HepG2 (cell line): ENCODE results near the gene ENTREP3. TPM values are rescaled to one million over a fixed set of nuclear protein-coding genes. Genes with fewer than 3 reads are reported as not detected.

Experiments used
- CENPX ChIP-seq: sonication (generic); formaldehyde crosslinking; IDR thresholded peaks from 2 replicates; pipeline ENCODE4 v1.9.0; 2021; ENCODE audit warnings: mild to moderate bottlenecking, missing genetic modification reagents, moderate library complexity
- FOXC1 ChIP-seq: sonication (generic); formaldehyde crosslinking; IDR thresholded peaks from 2 replicates; pipeline ENCODE4 v1.8.0; 2022; ENCODE audit warnings: mild to moderate bottlenecking, missing genetic modification reagents, borderline replicate concordance
- GATA4 ChIP-seq: sonication (generic); IDR thresholded peaks from 2 replicates; pipeline ENCODE4 v1.6.1; 2016; ENCODE audit warnings: antibody characterized with exemption, low read depth, borderline replicate concordance
- HMG20A ChIP-seq: IDR thresholded peaks from 2 replicates; pipeline ENCODE4 v1.6.1; 2016; ENCODE audit warnings: borderline replicate concordance
- KDM1A ChIP-seq: IDR thresholded peaks from 2 replicates; pipeline ENCODE4 v1.6.1; 2016; ENCODE audit warnings: missing compliant biosample characterization
- KDM5A ChIP-seq: fragments of 200-600 bp; sonication (generic); IDR thresholded peaks from 2 replicates; pipeline ENCODE4 v1.7.0; 2018; ENCODE audit warnings: antibody characterized with exemption, mild to moderate bottlenecking, low read length, borderline replicate concordance
- MED1 ChIP-seq: sonication (generic); formaldehyde crosslinking; IDR thresholded peaks from 2 replicates; pipeline ENCODE4 v1.4.0; 2020; ENCODE audit warnings: missing genetic modification reagents
- NFKB2 ChIP-seq: sonication (generic); formaldehyde crosslinking; IDR thresholded peaks from 2 replicates; pipeline ENCODE4 v1.4.0; 2020; ENCODE audit warnings: missing genetic modification reagents, borderline replicate concordance
- PRMT3 ChIP-seq: sonication (generic); formaldehyde crosslinking; IDR thresholded peaks from 2 replicates; pipeline ENCODE4 v1.8.1; 2022; ENCODE audit warnings: low read depth, mild to moderate bottlenecking, moderate library complexity, missing genetic modification reagents, borderline replicate concordance
- SMC3 ChIP-seq: IDR thresholded peaks from 2 replicates; pipeline ENCODE4 v1.6.1; 2011; ENCODE audit warnings: low read length, improper control_type of control experiment
- ZBTB43 ChIP-seq: sonication (generic); formaldehyde crosslinking; conservative IDR thresholded peaks from 2 replicates; pipeline ENCODE4 v1.4.0; 2020; ENCODE audit warnings: missing genetic modification reagents
- ZFY ChIP-seq: sonication (generic); formaldehyde crosslinking; IDR thresholded peaks from 2 replicates; pipeline ENCODE4 v1.4.0; 2020; ENCODE audit warnings: missing genetic modification reagents
- ZNF136 ChIP-seq: sonication (generic); formaldehyde crosslinking; IDR thresholded peaks from 2 replicates; pipeline ENCODE4 v1.8.1; 2022; ENCODE audit warnings: low read depth, mild to moderate bottlenecking, moderate library complexity, missing genetic modification reagents
- ZNF205 ChIP-seq: IDR thresholded peaks from 2 replicates; pipeline ENCODE4 v1.6.1; 2018; ENCODE audit warnings: missing biosample characterization, missing genetic modification reagents
- ZNF280D ChIP-seq: sonication (generic); formaldehyde crosslinking; IDR thresholded peaks from 2 replicates; pipeline ENCODE4 v1.5.1; 2020; ENCODE audit warnings: mild to moderate bottlenecking, missing genetic modification reagents
- ZNF75D ChIP-seq: sonication (generic); formaldehyde crosslinking; IDR thresholded peaks from 2 replicates; pipeline ENCODE4 v1.8.1; 2023; ENCODE audit warnings: missing genetic modification reagents, mild to moderate bottlenecking, borderline replicate concordance
- ZNF781 ChIP-seq: sonication (generic); formaldehyde crosslinking; IDR thresholded peaks from 2 replicates; pipeline ENCODE4 v1.5.1; 2020; ENCODE audit warnings: borderline replicate concordance, mild to moderate bottlenecking, missing genetic modification reagents; ENCODE audit errors: not compliant biosample characterization
- ZNF839 ChIP-seq: sonication (generic); formaldehyde crosslinking; IDR thresholded peaks from 2 replicates; pipeline ENCODE4 v1.4.0; 2020; ENCODE audit warnings: missing genetic modification reagents, mild to moderate bottlenecking, borderline replicate concordance
- polyA plus RNA-seq, 8 experiments: library from polyadenylated mRNA; depleted of rRNA in 3 of 8; stranded (reverse) in 7 of 8; unstranded in 1 of 8; fragments of >200 nt; fragmentation: Illumina TruSeq in 4 of 8; extraction: Trizol in 4 of 8; gene quantifications; 2 replicates each; pipeline versions ENCODE4 v1.2.1 to v1.2.3, GENCODE V29; 2011 to 2016; ENCODE audit warnings: low read depth in 4 of 8, missing spikeins in 1 of 8, mixed read lengths in 1 of 8; ENCODE audit not compliant: insufficient read depth in 1 of 8
- total RNA-seq, 5 experiments: library from RNA; depleted of rRNA; stranded (reverse); fragments of >200 nt; fragmentation: Illumina TruSeq; extraction: Trizol; gene quantifications; 2 replicates each; pipeline ENCODE4 v1.2.3, GENCODE V29; 2016; ENCODE audit warnings: low read depth in 1 of 5
- TF ChIP-seq, protein P1 (sequence below): IDR thresholded peaks from 2 replicates; pipeline ENCODE4 v1.6.1; 2016; ENCODE audit warnings: missing compliant biosample characterization, missing genetic modification reagents, borderline replicate concordance
- TF ChIP-seq, protein P2 (sequence below): sonication (generic); formaldehyde crosslinking; IDR thresholded peaks from 2 replicates; pipeline ENCODE4 v1.4.0; 2020; ENCODE audit warnings: missing genetic modification reagents

ENTREP3 gene
- total and polyA plus RNA-seq, 2 of the 13 experiments (the other 11 are each of a cell fraction or from before 2014, with no cell fraction given), result 4.1 to 9.9 TPM

DNA sequence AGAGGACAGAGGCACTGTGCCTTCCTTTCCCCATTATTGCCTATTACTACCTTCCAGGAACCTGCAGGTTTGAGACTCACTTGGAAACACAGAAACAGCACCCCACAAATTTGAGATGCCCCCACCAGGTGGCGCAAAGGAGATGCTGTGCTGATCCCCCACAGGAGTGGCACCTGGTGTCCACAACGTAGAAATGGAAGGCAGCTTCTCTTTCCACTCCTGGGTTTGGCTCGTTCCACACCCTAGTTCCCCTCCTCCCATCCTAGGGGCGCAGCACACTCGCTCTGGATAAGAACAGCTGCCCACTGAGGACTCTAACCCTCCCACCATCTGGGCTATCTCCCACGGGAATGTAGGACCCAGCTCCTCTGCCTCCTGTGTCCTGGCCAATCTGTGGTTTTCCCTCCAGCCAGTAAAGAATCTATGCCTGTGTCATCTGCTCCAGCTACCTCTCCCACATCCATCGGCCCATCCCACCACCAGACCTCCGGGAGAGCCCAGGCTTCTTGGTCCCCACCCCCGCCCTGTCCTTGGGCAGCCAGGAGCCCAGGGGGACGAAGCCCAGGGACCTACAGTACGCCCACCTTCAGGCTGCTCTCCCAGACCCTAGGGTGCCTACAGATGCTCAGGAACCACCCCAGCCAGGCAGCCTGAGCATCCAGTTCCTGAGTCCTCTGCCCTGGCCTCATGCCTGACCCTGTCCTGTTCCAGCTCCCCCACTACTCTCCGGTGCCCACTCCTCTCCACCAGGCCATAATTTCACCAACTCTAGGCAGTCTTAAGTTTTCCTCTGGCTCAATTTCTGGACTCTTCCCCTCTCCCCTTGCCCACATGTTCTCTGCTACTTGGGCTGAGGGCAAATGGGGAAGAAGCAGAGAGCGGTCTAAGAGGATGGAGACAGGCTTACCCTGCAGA, 48.1 kb downstream of the ENTREP3 start (continued):
- TF ChIP-seq KDM5A (no peak), ZNF839 (CRISPR knock-in tag) (no peak), MED1 (CRISPR knock-in tag) (0 out of 2 replicates have a peak, but pooled peaks have one; percentile 26), GATA4 (no peak), SMC3 (peak; percentile 95), CENPX (CRISPR knock-in tag) (no peak), ZFY (no peak), ZNF205 (no peak), ZBTB43 (CRISPR knock-in tag) (no peak), KDM1A (CRISPR knock-in tag) (no peak), NFKB2 (CRISPR knock-in tag) (peak; percentile 25; the same call in 1 of the 2 replicates), PRMT3 (no peak), ZNF136 (CRISPR knock-in tag) (no peak), ZNF75D (CRISPR knock-in tag) (no peak), ZNF280D (CRISPR knock-in tag) (no peak; the same call in 1 of the 2 replicates), HMG20A (CRISPR knock-in tag) (no peak), ZNF781 (no peak), FOXC1 (CRISPR knock-in tag) (no peak)
- TF ChIP-seq, protein P1, sequence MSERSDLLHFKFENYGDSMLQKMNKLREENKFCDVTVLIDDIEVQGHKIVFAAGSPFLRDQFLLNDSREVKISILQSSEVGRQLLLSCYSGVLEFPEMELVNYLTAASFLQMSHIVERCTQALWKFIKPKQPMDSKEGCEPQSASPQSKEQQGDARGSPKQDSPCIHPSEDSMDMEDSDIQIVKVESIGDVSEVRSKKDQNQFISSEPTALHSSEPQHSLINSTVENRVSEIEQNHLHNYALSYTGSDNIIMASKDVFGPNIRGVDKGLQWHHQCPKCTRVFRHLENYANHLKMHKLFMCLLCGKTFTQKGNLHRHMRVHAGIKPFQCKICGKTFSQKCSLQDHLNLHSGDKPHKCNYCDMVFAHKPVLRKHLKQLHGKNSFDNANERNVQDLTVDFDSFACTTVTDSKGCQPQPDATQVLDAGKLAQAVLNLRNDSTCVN, result no peak
- TF ChIP-seq, protein P2, sequence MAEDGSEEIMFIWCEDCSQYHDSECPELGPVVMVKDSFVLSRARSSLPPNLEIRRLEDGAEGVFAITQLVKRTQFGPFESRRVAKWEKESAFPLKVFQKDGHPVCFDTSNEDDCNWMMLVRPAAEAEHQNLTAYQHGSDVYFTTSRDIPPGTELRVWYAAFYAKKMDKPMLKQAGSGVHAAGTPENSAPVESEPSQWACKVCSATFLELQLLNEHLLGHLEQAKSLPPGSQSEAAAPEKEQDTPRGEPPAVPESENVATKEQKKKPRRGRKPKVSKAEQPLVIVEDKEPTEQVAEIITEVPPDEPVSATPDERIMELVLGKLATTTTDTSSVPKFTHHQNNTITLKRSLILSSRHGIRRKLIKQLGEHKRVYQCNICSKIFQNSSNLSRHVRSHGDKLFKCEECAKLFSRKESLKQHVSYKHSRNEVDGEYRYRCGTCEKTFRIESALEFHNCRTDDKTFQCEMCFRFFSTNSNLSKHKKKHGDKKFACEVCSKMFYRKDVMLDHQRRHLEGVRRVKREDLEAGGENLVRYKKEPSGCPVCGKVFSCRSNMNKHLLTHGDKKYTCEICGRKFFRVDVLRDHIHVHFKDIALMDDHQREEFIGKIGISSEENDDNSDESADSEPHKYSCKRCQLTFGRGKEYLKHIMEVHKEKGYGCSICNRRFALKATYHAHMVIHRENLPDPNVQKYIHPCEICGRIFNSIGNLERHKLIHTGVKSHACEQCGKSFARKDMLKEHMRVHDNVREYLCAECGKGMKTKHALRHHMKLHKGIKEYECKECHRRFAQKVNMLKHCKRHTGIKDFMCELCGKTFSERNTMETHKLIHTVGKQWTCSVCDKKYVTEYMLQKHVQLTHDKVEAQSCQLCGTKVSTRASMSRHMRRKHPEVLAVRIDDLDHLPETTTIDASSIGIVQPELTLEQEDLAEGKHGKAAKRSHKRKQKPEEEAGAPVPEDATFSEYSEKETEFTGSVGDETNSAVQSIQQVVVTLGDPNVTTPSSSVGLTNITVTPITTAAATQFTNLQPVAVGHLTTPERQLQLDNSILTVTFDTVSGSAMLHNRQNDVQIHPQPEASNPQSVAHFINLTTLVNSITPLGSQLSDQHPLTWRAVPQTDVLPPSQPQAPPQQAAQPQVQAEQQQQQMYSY, result no peak
